H1 (cell line): ENCODE data around the gene SUGP1. TPM values are rescaled to one million over a fixed set of nuclear protein-coding genes. Genes with fewer than 3 reads are reported as not detected.

ENCODE experiments used
- CTCF ChIA-PET: fragments of 300-600 bp; sonication (Branson Sonifier 250); formaldehyde crosslinking; loops from one replicate; lab custom pipeline; 2021; ENCODE audit not compliant: partially characterized antibody; lab: Charles Lee
- POLR2A ChIA-PET: fragments of 300-600 bp; sonication (Branson Sonifier 250); formaldehyde crosslinking; loops from one replicate; lab custom pipeline; 2021; ENCODE audit warnings: inconsistent platforms; ENCODE audit not compliant: partially characterized antibody; lab: Charles Lee
- DNase-seq, 2 experiments: peaks; one replicate each; pipeline versions ENCODE4 v3.0.0 to v3.0.0-alpha.2; 2010 to 2022; ENCODE audit warnings: low spot score in 2 of 2, low read depth in 1 of 2, mixed read lengths in 1 of 2
- FAIRE-seq: peaks from 2 replicates; lab custom pipeline; 2011; peaks lifted over from hg19 to GRCh38; lab: Jason Lieb, UNC
- H2AFZ ChIP-seq: 2 replicates; pipeline ENCODE4 v1.8.1; 2012; ENCODE audit warnings: low read length, inconsistent platforms
- H2AK5ac ChIP-seq: 2 replicates; pipeline ENCODE4 v1.6.1; 2013; ENCODE audit warnings: low read depth, low read length
- H2BK120ac ChIP-seq: replicated peaks from 2 replicates; pipeline ENCODE3; 2013; ENCODE audit warnings: low read depth, low read length, inconsistent platforms
- H2BK12ac ChIP-seq: 2 replicates; pipeline ENCODE4 v1.6.1; 2013; ENCODE audit warnings: low read depth, low read length
- H2BK15ac ChIP-seq: 2 replicates; pipeline ENCODE4 v1.6.1; 2013; ENCODE audit warnings: low read length
- H2BK20ac ChIP-seq: 2 replicates; pipeline ENCODE4 v1.6.1; 2013; ENCODE audit warnings: low read length
- H2BK5ac ChIP-seq: 2 replicates; pipeline ENCODE4 v1.6.1; 2013; ENCODE audit warnings: low read depth, low read length
- H3K14ac ChIP-seq: 2 replicates; pipeline ENCODE4 v1.6.1; 2013; ENCODE audit warnings: inconsistent platforms; ENCODE audit not compliant: insufficient read length
- H3K18ac ChIP-seq: 2 replicates; pipeline ENCODE4 v1.6.1; 2013; ENCODE audit warnings: low read length; ENCODE audit errors: extremely low read depth
- H3K23ac ChIP-seq: 2 replicates; pipeline ENCODE4 v1.6.1; 2013; ENCODE audit warnings: inconsistent platforms; ENCODE audit not compliant: insufficient read length
- H3K23me2 ChIP-seq: 2 replicates; pipeline ENCODE4 v1.6.1; 2013; ENCODE audit warnings: low read depth, low read length
- H3K27ac ChIP-seq: 2 replicates; pipeline ENCODE4 v1.6.1; 2011; ENCODE audit warnings: low read depth, low read length, inconsistent platforms
- H3K27me3 ChIP-seq, 4 experiments: replicated peaks in 1 of 4; 1 replicate in 1 of 4; 2 replicates in 3 of 4; pipeline versions ENCODE4 v1.6.1 to v1.8.1; 2011 to 2013; ENCODE audit warnings: low read length in 3 of 4, mild to moderate bottlenecking in 3 of 4, inconsistent platforms in 2 of 4, mixed read lengths in 2 of 4, moderate library complexity in 1 of 4; ENCODE audit not compliant: control insufficient read depth in 3 of 4, insufficient read depth in 3 of 4; ENCODE audit errors: extremely low read depth in 1 of 4
- H3K36me3 ChIP-seq, 4 experiments: 2 replicates each; pipeline versions ENCODE4 v1.6.1 to v1.8.1; 2011 to 2013; ENCODE audit warnings: mild to moderate bottlenecking in 4 of 4, low read length in 3 of 4, moderate library complexity in 2 of 4, control low read depth in 1 of 4, inconsistent platforms in 1 of 4; ENCODE audit not compliant: insufficient read depth in 4 of 4, control insufficient read depth in 2 of 4
- H3K4ac ChIP-seq: replicated peaks from 2 replicates; pipeline ENCODE3; 2013; ENCODE audit warnings: low read length, low read depth, mixed read lengths, inconsistent platforms; ENCODE audit not compliant: insufficient read length
- H3K4me1 ChIP-seq, 4 experiments: replicated peaks in 1 of 4; 1 replicate in 1 of 4; 2 replicates in 3 of 4; pipeline versions ENCODE4 v1.6.1 to v1.8.1; 2011 to 2013; ENCODE audit warnings: low read length in 3 of 4, inconsistent platforms in 2 of 4, mixed read lengths in 1 of 4; ENCODE audit not compliant: insufficient read depth in 4 of 4, control insufficient read depth in 3 of 4
- H3K4me2 ChIP-seq, 2 experiments: 2 replicates each; pipeline versions ENCODE4 v1.6.1 to v1.8.1; 2011 to 2013; ENCODE audit warnings: low read depth in 2 of 2, low read length in 2 of 2, control low read depth in 1 of 2, inconsistent platforms in 1 of 2, mild to moderate bottlenecking in 1 of 2; ENCODE audit not compliant: insufficient read depth in 1 of 2
- H3K4me3 ChIP-seq, 4 experiments: fragments of 200-600, 300-600 bp in 1 of 4; sonication (generic), shearing (Covaris generic), sonication (Bioruptor Twin) in 1 of 4; 2 replicates each; pipeline versions ENCODE4 v1.5.1 to v1.8.1; 2011 to 2016; ENCODE audit warnings: low read length in 4 of 4, low read depth in 3 of 4, control low read depth in 2 of 4, inconsistent platforms in 2 of 4, mild to moderate bottlenecking in 2 of 4, mixed read lengths in 1 of 4, moderate library complexity in 1 of 4; ENCODE audit not compliant: insufficient read depth in 2 of 4; ENCODE audit errors: extremely low read depth in 1 of 4
- H3K56ac ChIP-seq: replicated peaks from 2 replicates; pipeline ENCODE3; 2013; ENCODE audit warnings: low read depth, mild to moderate bottlenecking, mixed read lengths, low read length, inconsistent platforms; ENCODE audit not compliant: insufficient read length
- H3K79me1 ChIP-seq: 2 replicates; pipeline ENCODE4 v1.6.1; 2013; ENCODE audit warnings: low read depth, low read length, control low read depth
- H3K79me2 ChIP-seq, 2 experiments: 2 replicates each; pipeline versions ENCODE4 v1.6.1 to v1.8.1; 2012 to 2013; ENCODE audit warnings: low read length in 2 of 2, mild to moderate bottlenecking in 2 of 2, inconsistent platforms in 1 of 2; ENCODE audit not compliant: insufficient read depth in 2 of 2, control insufficient read depth in 1 of 2
- H3K9ac ChIP-seq, 4 experiments: replicated peaks in 1 of 4; 1 replicate in 1 of 4; 2 replicates in 3 of 4; pipeline versions ENCODE4 v1.6.1 to v1.8.1; 2011 to 2013; ENCODE audit warnings: low read depth in 3 of 4, low read length in 3 of 4, control low read depth in 2 of 4, mild to moderate bottlenecking in 2 of 4, moderate library complexity in 2 of 4, inconsistent platforms in 1 of 4; ENCODE audit errors: extremely low read depth in 1 of 4
- H3K9me3 ChIP-seq, 2 experiments: 2 replicates each; pipeline versions ENCODE4 v1.6.1 to v1.8.1; 2012 to 2013; ENCODE audit warnings: mild to moderate bottlenecking in 2 of 2, moderate library complexity in 2 of 2, control low read depth in 1 of 2, inconsistent platforms in 1 of 2, low read depth in 1 of 2, low read length in 1 of 2, mixed read lengths in 1 of 2; ENCODE audit not compliant: insufficient read depth in 2 of 2
- H4K20me1 ChIP-seq, 2 experiments: replicated peaks in 1 of 2; 2 replicates each; pipeline versions ENCODE3 to v1.8.1; 2011 to 2013; ENCODE audit warnings: inconsistent platforms in 2 of 2, low read length in 2 of 2, mild to moderate bottlenecking in 1 of 2; ENCODE audit not compliant: insufficient read depth in 2 of 2, control insufficient read depth in 1 of 2
- H4K5ac ChIP-seq: 2 replicates; pipeline ENCODE4 v1.6.1; 2013; ENCODE audit warnings: low read length, low read depth, mixed read lengths, inconsistent platforms; ENCODE audit not compliant: insufficient read length
- H4K8ac ChIP-seq: 2 replicates; pipeline ENCODE4 v1.8.0; 2013; ENCODE audit warnings: mild to moderate bottlenecking, moderate library complexity, low read length, inconsistent platforms; ENCODE audit not compliant: insufficient read depth; ENCODE audit errors: extremely low read depth
- H4K91ac ChIP-seq: replicated peaks from 2 replicates; pipeline ENCODE3; 2013; ENCODE audit warnings: low read length, mixed read lengths, inconsistent platforms; ENCODE audit not compliant: insufficient read length
- CBX5 ChIP-seq: fragments of 300-800, 300-1000 bp; sonication (generic); IDR thresholded peaks from 2 replicates; pipeline ENCODE4 v1.7.1; 2016; ENCODE audit warnings: antibody characterized with exemption, low read length, low read depth
- POLR2A ChIP-seq, 2 experiments: IDR thresholded peaks; 1 replicate in 1 of 2; 2 replicates in 1 of 2; pipeline ENCODE4 v1.6.1; 2011; ENCODE audit warnings: low read depth in 2 of 2, low read length in 2 of 2, mild to moderate bottlenecking in 2 of 2; ENCODE audit errors: control extremely low read depth in 1 of 2
- RAD21 ChIP-seq, 2 experiments: IDR thresholded peaks in 1 of 2; conservative IDR thresholded peaks in 1 of 2; 2 replicates each; pipeline ENCODE4 v1.6.1; 2011; ENCODE audit warnings: low read depth in 2 of 2, low read length in 2 of 2, improper control_type of control experiment in 1 of 2, inconsistent platforms in 1 of 2, mild to moderate bottlenecking in 1 of 2, moderate library complexity in 1 of 2
- RXRA ChIP-seq: IDR thresholded peaks from 2 replicates; pipeline ENCODE4 v1.6.1; 2011; ENCODE audit warnings: low read depth, mild to moderate bottlenecking, low read length, moderate library complexity; ENCODE audit not compliant: insufficient read depth
- USF2 ChIP-seq: IDR thresholded peaks from 2 replicates; pipeline ENCODE4 v1.6.1; 2011; ENCODE audit warnings: low read length, improper control_type of control experiment
- WGBS, 2 experiments: shearing (Covaris generic) in 1 of 2; methylation state at CpG; one replicate each; pipeline versions ENCODE4 v1.1.6 to v1.1.7; 2013 to 2015; ENCODE audit warnings: low lambda C conversion rate in 2 of 2, mixed read lengths in 2 of 2, inconsistent platforms in 1 of 2, low coverage in 1 of 2, missing lambda C conversion rate in 1 of 2; ENCODE audit not compliant: insufficient replicate concordance in 2 of 2, insufficient coverage in 1 of 2, insufficient read length in 1 of 2; ENCODE audit errors: extremely low coverage in 1 of 2, missing lambda C conversion rate in 1 of 2; 5-methylcytosine and 5-hydroxymethylcytosine counted together
- polyA plus RNA-seq, 7 experiments: library from polyadenylated mRNA; depleted of rRNA in 3 of 7; stranded (reverse) in 5 of 7; unstranded in 2 of 7; fragments of >200 nt in 5 of 7; fragments of 200-250 nt in 2 of 7; gene quantifications; 1 replicate in 5 of 7; 2 replicates in 1 of 7; 4 replicates in 1 of 7; pipeline versions ENCODE4 v1.2.1 to v1.2.3, GENCODE V29; 2011 to 2013; ENCODE audit warnings: missing spikeins in 2 of 7, mixed read lengths in 2 of 7
- total RNA-seq: library from RNA; stranded (reverse); fragmentation: NEBNext Ultra II Directional; extraction: Animal tissue kit (Norgen Biotek cat#: 25700); gene quantifications from 2 replicates; pipeline ENCODE4 v1.2.1, GENCODE V29; 2021

Gene SUGP1
- total and polyA plus RNA-seq, 2 of the 8 experiments (the other 6 are each of a cell fraction or from before 2014, with no cell fraction given) = 38.5 to 65.2 TPM

- Histone ChIP-seq H3K36me3 (peaks cover 18 to 50% (median 38%) of the 10 kb centered on the region in 4 experiments), H2AK5ac (no peak overlapping the region), H4K20me1 (peaks cover 2 to 21% of the 10 kb centered on the region in 2 experiments), H2BK12ac (no peak overlapping the region), H3K23ac (no peak overlapping the region), H2AFZ (no peak overlapping the region), H3K4me2 (no peak overlapping the region), H3K4ac (no peak overlapping the region), H2BK15ac (no peak overlapping the region), H3K23me2 (no peaks in the 10 kb centered on the region), H2BK120ac (no peak overlapping the region), H3K4me3 (no peak overlapping the region), H3K9me3 (no peaks in the 10 kb centered on the region), H3K79me2 (no peaks in the 10 kb centered on the region), H4K5ac (no peak overlapping the region), H3K27me3 (no peaks in the 10 kb centered on the region), H3K4me1 (no peaks in the 10 kb centered on the region), H3K18ac (no peak overlapping the region), H2BK20ac (no peak overlapping the region), H3K79me1 (no peaks in the 10 kb centered on the region), H3K56ac (no peak overlapping the region), H4K91ac (no peak overlapping the region), H3K9ac (no peak overlapping the region), H4K8ac (no peak overlapping the region; the same call in 1 of the 2 replicates), H2BK5ac (no peak overlapping the region), H3K14ac (no peak overlapping the region), H3K27ac (no peak overlapping the region)
- WGBS, 2 experiments = 94% methylated on average over 14 of the region's 14 CpGs; no CpG with 5 or more reads in 1 of the 2 experiments
- no peak for FAIRE-seq
- CTCF ChIA-PET = interaction anchor here (0.9 to 2.8 kb wide), 5 partner anchors 12 to 187 kb away, joined by 3 to 12 read pairs (median 4); no protein-coding TSS in a partner anchor
- TF ChIP-seq USF2 (no peak), CBX5 (no peak), POLR2A (IDR thresholded peaks at IDR 0.05; ENCODE audit: control extremely low read depth in 1 of 2, low read depth in 2 of 2, low read length in 2 of 2) (no peak), RXRA (no peak), RAD21 (IDR thresholded peaks at IDR 0.05 in 1 of 2, conservative IDR thresholded peaks at IDR 0.05 in 1 of 2; ENCODE audit: low read depth in 2 of 2, low read length in 2 of 2) (no peak)
- DNase-seq = no peak
- POLR2A ChIA-PET = interaction anchor here (1.0 to 1.1 kb wide), 2 partner anchors 10 to 13 kb away, joined by 3 read pairs; no protein-coding TSS in a partner anchor
Observed at GRCh38 chr19:19303411-19303810, 16.9 kb downstream of the SUGP1 start.
